SK-N-MC (cell line): ENCODE data around the gene NEB.

Experiments used
- EZH2 ChIP-seq: fragments of 200-600 bp; sonication (generic); IDR thresholded peaks from one replicate; pipeline ENCODE4 v1.6.1; 2017; ENCODE audit warnings: antibody characterized with exemption
- POLR2AphosphoS5 ChIP-seq: IDR thresholded peaks from 2 replicates; pipeline ENCODE4 v1.6.1; 2012; ENCODE audit warnings: mild to moderate bottlenecking, low read depth, low read length, borderline replicate concordance

DNA sequence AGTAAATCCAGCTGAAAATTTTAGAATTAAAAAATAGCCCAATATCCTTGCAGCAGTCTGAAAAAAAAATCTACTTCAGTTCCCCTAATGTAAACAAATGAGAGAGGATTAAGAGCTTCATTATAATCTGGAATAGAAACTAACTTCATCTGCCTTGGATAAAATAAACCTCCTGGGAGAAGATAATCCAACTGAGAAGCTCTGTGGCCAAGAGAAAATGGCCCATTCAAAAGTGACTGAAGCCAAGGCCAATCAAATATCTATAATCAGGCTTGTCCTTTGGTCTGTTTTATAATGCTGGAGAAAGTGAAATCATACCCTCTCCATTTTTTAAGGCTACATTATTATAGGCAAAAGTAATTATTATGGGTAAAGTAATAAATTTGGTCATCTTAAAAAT is 110.0 kb downstream of the NEB start:
- TF ChIP-seq EZH2 = no peak
- no peak for TF ChIP-seq POLR2AphosphoS5
